ENCODE results near the gene MYO6.

DNA sequence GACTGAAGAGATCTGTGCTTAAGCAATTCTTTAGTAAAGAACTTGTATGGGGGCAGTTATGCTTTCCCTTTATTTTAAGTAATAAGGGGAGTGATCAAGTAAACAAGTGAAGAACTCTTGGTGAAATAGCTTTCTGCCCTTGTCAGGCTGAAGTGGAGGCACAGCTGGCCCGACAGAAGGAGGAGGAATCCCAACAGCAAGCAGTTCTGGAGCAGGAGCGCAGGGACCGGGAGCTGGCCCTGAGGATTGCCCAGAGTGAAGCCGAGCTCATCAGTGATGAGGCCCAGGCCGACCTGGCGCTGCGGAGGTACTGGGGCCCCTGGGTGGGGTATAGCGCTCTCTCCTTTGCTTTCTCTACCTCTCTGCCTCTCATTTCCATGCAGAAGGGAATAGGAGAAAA lies 143.3 kb downstream of the MYO6 start:
- TF ChIP-seq, protein P1, sequence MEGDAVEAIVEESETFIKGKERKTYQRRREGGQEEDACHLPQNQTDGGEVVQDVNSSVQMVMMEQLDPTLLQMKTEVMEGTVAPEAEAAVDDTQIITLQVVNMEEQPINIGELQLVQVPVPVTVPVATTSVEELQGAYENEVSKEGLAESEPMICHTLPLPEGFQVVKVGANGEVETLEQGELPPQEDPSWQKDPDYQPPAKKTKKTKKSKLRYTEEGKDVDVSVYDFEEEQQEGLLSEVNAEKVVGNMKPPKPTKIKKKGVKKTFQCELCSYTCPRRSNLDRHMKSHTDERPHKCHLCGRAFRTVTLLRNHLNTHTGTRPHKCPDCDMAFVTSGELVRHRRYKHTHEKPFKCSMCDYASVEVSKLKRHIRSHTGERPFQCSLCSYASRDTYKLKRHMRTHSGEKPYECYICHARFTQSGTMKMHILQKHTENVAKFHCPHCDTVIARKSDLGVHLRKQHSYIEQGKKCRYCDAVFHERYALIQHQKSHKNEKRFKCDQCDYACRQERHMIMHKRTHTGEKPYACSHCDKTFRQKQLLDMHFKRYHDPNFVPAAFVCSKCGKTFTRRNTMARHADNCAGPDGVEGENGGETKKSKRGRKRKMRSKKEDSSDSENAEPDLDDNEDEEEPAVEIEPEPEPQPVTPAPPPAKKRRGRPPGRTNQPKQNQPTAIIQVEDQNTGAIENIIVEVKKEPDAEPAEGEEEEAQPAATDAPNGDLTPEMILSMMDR (IDR thresholded peaks at IDR 0.05; ENCODE audit: borderline replicate concordance, extremely low read depth, low read length, poor library complexity, severe bottlenecking): no peak
- TF ChIP-seq EZH2 (IDR thresholded peaks at IDR 0.05; ENCODE audit: borderline replicate concordance, low read depth, low read length, severe bottlenecking): no peak
